ENCODE data around the gene SAP30BP. TPM values are rescaled to one million over a fixed set of nuclear protein-coding genes. Genes with fewer than 3 reads are reported as not detected.

Gene SAP30BP
- total RNA-seq, 1 experiment from 2014 or later, result 149 TPM

- Histone ChIP-seq H3K27me3 (ENCODE audit: insufficient read depth, low read length) (no peaks in the 10 kb centered on the region), H3K9me3 (ENCODE audit: control insufficient read depth in 1 of 2, insufficient read depth in 1 of 2, low read depth in 1 of 2, low read length in 2 of 2) (no peaks in the 10 kb centered on the region), H3K4me3 (replicated peaks in 1 of 2; ENCODE audit: low read depth in 1 of 2, low read length in 2 of 2) (no peak overlapping the region; a peak in 1 of 4 replicates), H3K9me2 (ENCODE audit: insufficient read depth) (no peaks in the 10 kb centered on the region), H3K9ac (ENCODE audit: low read length) (peak overlapping the region; percentile 39; the same call in 1 of the 2 replicates), H3K4me1 (ENCODE audit: control insufficient read depth in 1 of 2, insufficient read depth in 2 of 2, low read length in 2 of 2) (peaks cover 24 to 50% of the 10 kb centered on the region in 2 experiments), H3K27ac (ENCODE audit: low read depth, low read length) (no peak overlapping the region; the same call in 1 of the 2 replicates), H2AFZ (ENCODE audit: low read depth, low read length, poor library complexity, severe bottlenecking) (no peak overlapping the region), H3K79me2 (ENCODE audit: insufficient read depth, low read length) (no peaks in the 10 kb centered on the region), H3K36me3 (ENCODE audit: control insufficient read depth in 1 of 2, insufficient read depth in 2 of 2, low read length in 2 of 2) (0 out of 4 replicates have a peak, but pooled peaks cover 0 to 3% of the 10 kb centered on the region in 2 experiments), H3K4me2 (ENCODE audit: low read length) (peak overlapping the region; percentile 56), H4K20me1 (ENCODE audit: insufficient read depth) (no peaks in the 10 kb centered on the region)
- ChIA-PET POLR2A (no interaction called here), RAD21 (ENCODE audit: low non-redundant PET in 1 of 2, low total read pairs in 2 of 2, uncharacterized antibody in 2 of 2, unreplicated experiment in 2 of 2) (no interaction called here), CTCF (interaction anchor here (1.0 to 2.4 kb wide), 2 partner anchors 13 to 36 kb away, joined by 3 to 6 read pairs; no protein-coding TSS in a partner anchor)
- ATAC-seq (no peak), DNase-seq (ENCODE audit: low read depth, low spot score) (no peak)
- TF ChIP-seq FOSL1 (IDR thresholded peaks at IDR 0.05; ENCODE audit: low read depth) (no peak), REST (IDR thresholded peaks at IDR 0.05; ENCODE audit: low read depth) (no peak), SIN3A (IDR thresholded peaks at IDR 0.05; ENCODE audit: low read depth) (no peak), EZH2 (IDR thresholded peaks at IDR 0.05) (no peak), EGR1 (IDR thresholded peaks at IDR 0.05; ENCODE audit: low read depth) (no peak), CBX3 (IDR thresholded peaks at IDR 0.05; ENCODE audit: low read depth) (no peak), ELF1 (IDR thresholded peaks at IDR 0.05; ENCODE audit: borderline replicate concordance, low read depth) (no peak), RAD21 (IDR thresholded peaks at IDR 0.05; ENCODE audit: low read depth) (no peak), EZH2phosphoT487 (IDR thresholded peaks at IDR 0.05; ENCODE audit: borderline replicate concordance) (no peak)
- intact Hi-C loops (cut with micrococcal nuclease), result no loop called here
- no TSS peak for BruUV-seq (replicated peaks)
Measured at GRCh38 chr17:75639327-75639726, 27.8 kb upstream of the SAP30BP start.
